Measurements from ENCODE around the gene AMZ1. TPM values are rescaled to one million over a fixed set of nuclear protein-coding genes. Genes with fewer than 3 reads are reported as not detected.
A peak's percentile ranks its signal among the peaks of the same experiment; 100 is the strongest.
"Not testable (repeated sequence)": the region's sequence is repeated elsewhere in the genome, so short reads cannot be mapped to it uniquely, and the experiment has no call there.

The AMZ1 gene
- total RNA-seq, 2 experiments from 2014 or later, result 0.29 to 0.40 TPM

DNA sequence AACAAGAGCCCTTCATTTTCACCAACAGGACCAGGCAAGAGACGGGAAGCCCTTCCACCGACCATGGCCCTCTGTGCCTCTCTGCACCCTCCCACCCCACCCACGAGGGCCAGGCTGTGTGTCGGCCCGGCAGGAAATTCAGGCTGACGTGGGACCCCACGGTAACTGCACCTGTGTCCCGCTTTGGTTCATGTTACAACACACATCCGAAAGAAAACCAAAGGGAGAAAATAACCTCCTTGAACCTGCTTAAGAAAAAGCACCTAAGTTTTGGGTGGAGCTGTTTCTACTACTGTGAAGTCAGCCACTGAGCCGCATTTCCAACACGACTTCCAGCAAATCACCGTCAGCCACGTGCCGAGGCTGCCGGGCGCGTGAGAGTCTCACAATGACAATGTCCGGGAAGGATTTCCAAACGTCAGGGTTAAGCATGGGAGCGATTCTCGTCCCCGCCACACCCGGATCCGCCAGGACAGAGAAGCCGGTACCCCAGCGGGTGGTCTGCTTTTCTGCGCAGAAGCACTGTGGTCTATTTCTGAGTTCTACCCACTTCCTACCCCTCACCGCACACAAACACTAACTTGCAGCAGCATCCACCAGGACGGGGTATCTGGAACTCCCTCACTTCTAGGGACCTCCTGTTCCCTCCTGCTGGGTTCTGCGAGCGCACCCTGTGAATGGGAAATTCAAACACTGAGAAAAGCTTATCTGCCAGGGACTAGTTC, 36.6 kb downstream of the AMZ1 start:
- Mint-ChIP-seq H3K27me3 (no peaks in the 10 kb centered on the region), H3K9me3 (ENCODE audit: low read depth) (no peaks in the 10 kb centered on the region), H3K27ac (no peak overlapping the region), H3K36me3 (peaks cover 2% of the 10 kb centered on the region), H3K4me1 (peaks cover 13% of the 10 kb centered on the region), H3K4me3 (no peak overlapping the region)
- no peak for ATAC-seq
- DNase-seq, result no peak
- CTCF ChIA-PET, result interaction anchor here (0.6 to 7.9 kb wide), 2 partner anchors 14 to 15 kb away, joined by 3 to 77 read pairs; no protein-coding TSS in a partner anchor

DNA sequence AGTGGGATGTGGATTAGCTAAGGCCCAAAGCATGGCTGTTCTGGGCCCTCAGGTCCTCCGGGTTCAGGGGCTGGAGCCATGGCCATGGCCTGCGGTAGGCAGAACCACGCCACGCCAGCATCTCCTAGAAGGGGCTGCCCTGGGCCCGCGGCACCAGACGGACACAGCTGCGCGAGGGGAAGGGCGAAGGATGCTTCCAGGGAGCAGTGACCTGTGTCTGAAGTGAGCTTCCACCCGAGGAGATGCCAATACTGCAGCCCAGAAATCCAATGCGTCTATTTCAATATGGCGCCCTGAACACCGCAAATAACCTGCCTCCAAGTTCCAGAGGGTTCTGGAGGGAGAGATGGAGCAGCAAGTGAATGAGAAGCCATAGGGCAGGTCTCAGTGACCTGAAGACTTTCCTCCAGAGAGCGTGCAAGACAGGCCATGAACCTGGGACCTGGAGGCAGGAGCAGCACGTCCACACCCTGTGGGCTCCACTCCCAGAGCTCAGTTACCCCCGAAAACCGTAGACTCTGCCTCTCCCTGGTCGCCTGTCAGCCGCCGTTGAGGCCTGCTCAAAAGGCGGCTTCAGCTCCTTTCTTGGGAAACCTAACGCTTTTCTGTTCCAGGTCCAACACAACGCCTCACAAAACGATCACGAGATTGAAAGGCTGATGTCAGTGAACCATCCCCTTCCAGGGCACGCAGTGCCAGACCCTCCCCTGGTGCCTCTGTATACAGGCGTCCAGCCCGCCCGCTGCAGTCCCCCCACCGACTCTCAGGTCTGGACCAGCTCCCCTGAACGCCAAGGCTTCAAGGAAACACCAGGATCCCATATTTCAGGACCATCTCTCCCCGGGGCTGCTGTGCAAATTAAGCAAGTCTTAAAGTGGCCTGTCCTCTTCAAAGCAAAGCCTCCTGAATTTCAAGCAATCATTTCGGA, 37.4 kb downstream of the AMZ1 start:
- DNase-seq, result no peak
- no peak overlapping the region for H3K27ac Mint-ChIP-seq
- CTCF ChIA-PET, result interaction anchor here (0.6 kb wide), 1 partner anchor 15 kb away, joined by 3 read pairs; no protein-coding TSS in a partner anchor

DNA sequence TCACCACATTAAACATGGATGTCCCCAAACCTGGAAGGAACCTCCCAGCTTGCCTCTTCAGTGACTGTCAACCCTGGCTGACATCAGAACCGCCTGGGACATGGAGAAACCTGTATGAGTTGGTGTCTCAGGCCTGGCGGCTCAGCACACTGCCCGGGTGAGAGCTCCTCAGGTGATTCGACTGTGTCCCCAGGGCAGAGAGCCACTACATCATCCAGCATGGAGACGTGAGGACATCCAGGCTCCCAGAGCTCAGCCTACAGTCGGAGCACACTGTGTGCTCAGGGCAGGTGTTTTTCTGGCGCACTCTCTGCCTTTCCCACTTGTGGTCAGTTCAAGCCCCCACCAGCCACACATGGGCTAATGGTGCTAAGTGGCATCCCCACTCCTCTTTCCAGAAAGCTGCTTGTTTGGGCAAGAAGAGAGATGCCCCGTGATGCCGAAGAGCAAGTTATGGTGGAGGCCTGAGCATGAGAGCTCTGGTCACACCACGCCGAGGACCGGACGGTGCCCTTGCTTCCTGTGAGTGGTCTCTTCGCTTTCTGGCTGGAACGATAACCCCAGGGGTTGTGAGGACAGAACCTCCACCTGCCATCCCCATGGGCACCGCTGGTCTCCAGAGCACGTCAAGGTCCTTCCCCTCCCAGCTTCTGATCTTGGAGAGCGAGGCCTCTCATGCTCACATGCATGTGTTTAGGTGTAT, 38.5 kb downstream of the AMZ1 start:
- CTCF ChIA-PET, result interaction anchor here (1.5 kb wide), 1 partner anchor 17 kb away, joined by 5 read pairs; no protein-coding TSS in a partner anchor
- H3K27me3 Mint-ChIP-seq, result no peaks in the 10 kb centered on the region
- no peak overlapping the region for H3K4me3 Mint-ChIP-seq
- no peaks in the 10 kb centered on the region for H3K36me3 Mint-ChIP-seq
- H3K4me1 Mint-ChIP-seq, result peaks cover 9% of the 10 kb centered on the region
- H3K9me3 Mint-ChIP-seq (ENCODE audit: low read depth), result no peaks in the 10 kb centered on the region
- no peak for ATAC-seq
- no peak for DNase-seq
- H3K27ac Mint-ChIP-seq, result no peak overlapping the region

More for the DNA sequence above, 37.4 kb downstream of the AMZ1 start:
- Mint-ChIP-seq H3K4me3 (no peak overlapping the region), H3K36me3 (no peaks in the 10 kb centered on the region), H3K27me3 (no peaks in the 10 kb centered on the region), H3K4me1 (peaks cover 8% of the 10 kb centered on the region), H3K9me3 (ENCODE audit: low read depth) (no peaks in the 10 kb centered on the region)
- no peak for ATAC-seq

DNA sequence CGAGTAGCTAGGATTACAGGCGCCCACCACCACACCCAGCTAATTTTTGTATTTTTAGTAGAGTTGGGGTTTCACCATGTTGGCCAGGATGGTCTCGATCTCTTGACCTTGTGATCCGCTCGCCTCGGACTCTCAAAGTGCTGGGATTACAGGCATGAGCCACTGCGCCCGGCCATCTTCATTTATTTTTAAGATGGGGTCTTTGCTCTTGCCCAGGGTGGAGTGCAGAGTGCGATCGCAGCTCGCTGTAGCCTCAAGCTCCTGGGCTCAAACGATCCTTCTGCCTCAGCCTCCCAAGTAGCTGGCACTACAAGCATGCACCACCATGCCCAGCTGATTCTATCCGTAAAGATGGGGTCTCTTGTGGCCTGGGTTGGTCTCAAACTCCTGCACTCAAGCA, 39.2 kb downstream of the AMZ1 start:
- not testable (repeated sequence) for H3K27ac Mint-ChIP-seq; ATAC-seq; H3K36me3 Mint-ChIP-seq; DNase-seq; H3K4me3 Mint-ChIP-seq; H3K9me3 Mint-ChIP-seq (ENCODE audit: low read depth); H3K27me3 Mint-ChIP-seq
- CTCF ChIA-PET, result interaction anchor here (1.5 kb wide), 1 partner anchor 17 kb away, joined by 5 read pairs; no protein-coding TSS in a partner anchor
- peaks cover 16% of the 10 kb centered on the region for H3K4me1 Mint-ChIP-seq

DNA sequence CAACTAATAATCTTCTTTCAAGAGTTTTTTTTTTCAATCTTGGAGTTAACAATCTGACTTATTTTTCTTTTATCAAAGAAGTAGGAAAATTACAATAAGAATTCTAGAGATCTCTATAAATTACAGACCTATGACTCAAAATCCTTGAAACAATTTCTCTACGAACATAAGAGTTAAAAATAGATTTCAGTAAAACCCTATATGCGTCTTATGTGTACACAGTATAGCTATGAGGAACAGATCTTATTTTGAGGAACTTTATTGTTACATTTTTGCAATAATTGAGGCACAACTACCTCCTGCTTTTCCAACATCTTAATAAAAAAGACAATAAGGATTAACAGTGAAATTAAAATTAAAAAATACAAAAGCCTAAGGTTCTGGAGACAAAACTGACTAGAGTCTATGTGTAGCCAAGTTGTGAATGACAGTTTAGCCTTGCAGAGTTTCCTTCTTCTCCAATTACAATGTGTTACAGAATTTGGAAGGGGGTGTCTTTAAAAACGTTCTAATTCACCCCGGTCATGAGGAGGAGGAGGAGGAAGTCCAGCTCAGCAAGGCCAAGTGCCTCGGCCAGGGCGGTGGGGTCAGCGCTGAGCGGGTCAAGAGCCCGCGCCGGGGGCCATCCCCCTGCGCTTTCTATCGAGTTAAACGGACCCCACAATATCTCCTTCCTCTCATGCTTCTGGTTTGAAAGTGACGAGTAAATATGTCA, 40.5 kb downstream of the AMZ1 start:
- no peaks in the 10 kb centered on the region for H3K9me3 Mint-ChIP-seq (ENCODE audit: low read depth)
- no peak overlapping the region for H3K27ac Mint-ChIP-seq
- H3K4me1 Mint-ChIP-seq, result peaks cover 16% of the 10 kb centered on the region
- CTCF ChIA-PET, result no interaction called here
- H3K4me3 Mint-ChIP-seq, result no peak overlapping the region
- H3K27me3 Mint-ChIP-seq, result no peaks in the 10 kb centered on the region
- no peaks in the 10 kb centered on the region for H3K36me3 Mint-ChIP-seq
- DNase-seq, result no peak
- ATAC-seq, result no peak

DNA sequence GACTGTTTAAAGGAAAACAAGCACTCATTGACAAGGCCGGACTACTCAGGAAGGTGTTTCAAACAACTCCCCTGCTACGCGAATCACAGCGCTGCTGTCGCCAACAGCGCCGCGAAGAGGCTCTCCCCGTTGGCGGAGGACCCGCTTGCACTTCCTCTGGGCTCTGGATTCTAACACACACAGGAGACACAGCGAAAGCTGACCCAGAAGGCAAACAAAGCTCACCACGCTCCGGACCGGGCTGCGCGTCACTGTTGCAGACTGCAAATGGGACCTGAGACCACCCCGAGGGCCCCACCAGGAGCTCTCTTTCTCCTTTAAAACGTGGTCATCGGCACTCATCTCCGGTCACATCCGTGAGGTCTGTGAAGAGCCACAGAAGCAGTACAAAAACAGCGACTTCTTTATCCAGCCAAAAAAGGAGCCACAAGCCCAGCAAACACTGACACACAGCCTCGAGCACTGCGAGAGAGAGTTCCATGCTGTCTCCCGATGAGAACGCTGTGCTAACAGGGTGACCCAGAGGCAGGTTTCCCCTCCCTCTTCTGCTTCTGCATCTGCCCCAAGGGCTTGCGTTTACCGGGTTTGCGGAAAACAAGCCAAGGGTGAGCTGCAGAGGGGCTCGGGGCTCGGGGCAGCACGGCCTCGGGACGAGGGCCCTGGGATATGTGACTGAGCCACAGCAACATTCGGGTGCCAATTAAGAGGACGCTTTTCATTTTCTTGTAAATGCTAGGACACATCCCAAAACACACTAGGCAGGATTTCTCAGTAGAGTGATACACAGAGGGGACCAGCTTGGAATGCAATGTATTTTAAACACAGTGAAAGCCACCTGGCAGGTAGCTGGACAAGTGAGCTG, 41.3 kb downstream of the AMZ1 start:
- no peak overlapping the region for H3K27ac Mint-ChIP-seq
- CTCF ChIA-PET, result interaction anchor here (1.6 to 1.7 kb wide), 2 partner anchors 8 to 10 kb away, joined by 6 to 7 read pairs; no protein-coding TSS in a partner anchor
- no peaks in the 10 kb centered on the region for H3K27me3 Mint-ChIP-seq
- H3K4me1 Mint-ChIP-seq, result peaks cover 16% of the 10 kb centered on the region
- no peaks in the 10 kb centered on the region for H3K9me3 Mint-ChIP-seq (ENCODE audit: low read depth)
- no peaks in the 10 kb centered on the region for H3K36me3 Mint-ChIP-seq
- DNase-seq (peak; percentile 37), ATAC-seq (no peak)
- no peak overlapping the region for H3K4me3 Mint-ChIP-seq

DNA sequence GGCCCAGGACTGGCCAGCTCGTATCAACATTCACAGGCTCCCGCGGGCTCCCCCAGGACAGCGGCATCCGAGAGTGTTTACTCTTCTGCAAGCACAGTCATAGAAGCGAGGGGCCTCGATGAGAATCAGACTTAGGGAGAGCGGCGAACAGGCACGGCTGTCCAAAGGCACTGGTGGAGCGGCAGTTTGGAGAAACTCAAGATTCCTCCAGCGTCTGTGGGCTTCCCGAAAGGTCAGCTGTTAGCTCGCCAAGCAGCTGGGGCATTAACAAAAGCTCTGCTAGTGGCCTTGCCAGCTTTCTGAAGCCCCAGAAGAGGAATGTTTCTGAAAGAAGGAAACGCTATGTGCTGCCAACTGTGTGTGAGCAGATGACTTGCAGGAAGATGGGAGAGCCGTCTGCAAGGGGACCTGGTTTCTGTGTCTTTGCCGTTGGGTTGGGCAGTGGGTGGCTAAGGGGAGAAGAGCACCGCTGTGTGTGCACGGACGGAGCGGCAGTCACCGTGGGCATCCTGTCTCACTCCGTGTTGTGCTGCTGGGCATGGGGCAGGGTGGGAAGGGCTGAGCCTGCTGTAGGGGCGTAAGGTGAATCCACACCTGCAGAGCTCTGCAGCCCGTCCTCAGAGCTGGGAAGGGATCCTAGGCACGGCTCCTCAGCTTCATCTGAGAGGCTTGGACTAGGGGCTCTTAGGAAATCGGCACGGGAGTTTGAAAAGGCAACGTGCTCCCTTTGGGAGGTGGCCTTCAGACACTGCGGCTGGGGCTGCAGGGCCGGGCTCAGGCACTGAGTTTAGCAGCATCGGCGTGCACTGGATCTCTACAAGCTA, 42.1 kb downstream of the AMZ1 start:
- Mint-ChIP-seq H3K9me3 (ENCODE audit: low read depth) (no peaks in the 10 kb centered on the region), H3K27me3 (no peaks in the 10 kb centered on the region), H3K4me1 (peaks cover 15% of the 10 kb centered on the region), H3K27ac (no peak overlapping the region), H3K36me3 (no peaks in the 10 kb centered on the region), H3K4me3 (no peak overlapping the region)
- ATAC-seq (no peak), DNase-seq (peak; percentile 40)
- CTCF ChIA-PET, result interaction anchor here (0.8 to 1.7 kb wide), 4 partner anchors 9 to 31 kb away, joined by 3 to 7 read pairs (median 5); no protein-coding TSS in a partner anchor

DNA sequence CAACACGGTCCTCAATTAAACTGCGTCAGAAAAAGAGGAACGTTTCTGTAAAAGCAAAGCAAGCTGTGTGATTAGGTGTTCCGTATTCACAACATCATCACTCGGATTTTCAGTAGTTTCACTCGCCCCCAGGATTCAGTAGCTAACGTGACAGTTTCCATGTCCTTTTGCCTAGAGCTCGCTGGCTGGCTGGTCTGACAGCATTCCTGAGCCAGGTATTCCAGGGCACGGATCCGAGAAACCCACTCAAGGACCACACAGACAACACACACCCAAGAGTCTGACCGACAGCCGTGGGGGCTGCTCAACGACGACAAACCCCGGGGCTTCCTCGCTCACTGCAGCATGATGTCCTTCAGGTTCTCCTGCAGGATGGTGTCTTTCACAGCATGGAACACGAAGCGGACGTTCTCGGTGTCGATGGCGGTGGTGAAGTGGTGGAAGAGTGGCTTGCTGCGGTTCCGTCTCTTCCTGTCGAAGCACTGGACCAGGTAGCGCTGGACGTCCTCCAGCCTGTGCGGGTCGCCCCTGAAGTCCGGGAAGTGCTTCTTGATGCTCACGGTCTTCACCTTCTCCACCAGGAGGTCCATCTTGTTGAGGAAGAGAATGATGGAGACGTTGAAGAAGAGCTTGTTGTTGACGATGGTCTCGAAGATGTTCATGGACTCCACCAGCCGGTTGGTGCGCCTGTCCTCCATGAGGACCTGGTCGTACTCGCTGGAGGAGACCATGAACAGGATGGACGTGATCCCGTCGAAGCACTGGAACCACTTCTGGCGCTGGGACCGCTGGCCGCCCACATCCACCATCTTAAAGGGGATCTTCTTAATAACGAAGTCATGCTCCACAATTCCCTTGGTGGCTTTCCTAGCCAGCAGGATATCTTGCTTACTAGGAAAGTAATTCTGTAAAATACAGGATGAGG, 43.1 kb downstream of the AMZ1 start:
- H3K9me3 Mint-ChIP-seq (ENCODE audit: low read depth), result no peaks in the 10 kb centered on the region
- H3K27ac Mint-ChIP-seq, result peak overlapping the region; percentile 9
- DNase-seq (no peak), ATAC-seq (no peak)
- peaks cover 15% of the 10 kb centered on the region for H3K4me1 Mint-ChIP-seq
- H3K36me3 Mint-ChIP-seq, result no peaks in the 10 kb centered on the region
- no peaks in the 10 kb centered on the region for H3K27me3 Mint-ChIP-seq
- no peak overlapping the region for H3K4me3 Mint-ChIP-seq
- CTCF ChIA-PET, result interaction anchor here (0.8 to 1.7 kb wide), 3 partner anchors 10 to 32 kb away, joined by 3 to 6 read pairs (median 4); no protein-coding TSS in a partner anchor

DNA sequence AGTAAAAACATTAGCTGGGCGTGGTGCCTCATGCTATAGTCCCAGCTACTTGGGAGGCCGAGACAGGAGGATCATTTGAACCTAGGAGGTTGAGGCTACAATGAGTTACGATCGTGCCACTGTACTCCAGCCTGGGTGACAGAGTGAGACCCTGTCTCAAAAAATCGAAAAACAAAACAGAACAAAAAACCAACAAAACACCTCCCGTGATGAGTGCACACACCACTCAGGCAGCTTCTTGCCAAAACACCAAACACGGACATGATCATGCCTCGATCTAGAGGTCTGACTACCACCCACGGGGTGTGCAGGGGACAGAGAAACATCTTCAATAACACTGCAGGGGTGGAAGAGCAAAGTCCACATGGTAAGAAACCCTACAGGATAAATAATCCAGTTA, 44.4 kb downstream of the AMZ1 start:
- no peaks in the 10 kb centered on the region for H3K27me3 Mint-ChIP-seq
- no peaks in the 10 kb centered on the region for H3K36me3 Mint-ChIP-seq
- peaks cover 15% of the 10 kb centered on the region for H3K4me1 Mint-ChIP-seq
- CTCF ChIA-PET, result no interaction called here
- H3K4me3 Mint-ChIP-seq, result no peak overlapping the region
- no peak for DNase-seq
- no peak overlapping the region for H3K27ac Mint-ChIP-seq
- no peak for ATAC-seq
- no peaks in the 10 kb centered on the region for H3K9me3 Mint-ChIP-seq (ENCODE audit: low read depth)

DNA sequence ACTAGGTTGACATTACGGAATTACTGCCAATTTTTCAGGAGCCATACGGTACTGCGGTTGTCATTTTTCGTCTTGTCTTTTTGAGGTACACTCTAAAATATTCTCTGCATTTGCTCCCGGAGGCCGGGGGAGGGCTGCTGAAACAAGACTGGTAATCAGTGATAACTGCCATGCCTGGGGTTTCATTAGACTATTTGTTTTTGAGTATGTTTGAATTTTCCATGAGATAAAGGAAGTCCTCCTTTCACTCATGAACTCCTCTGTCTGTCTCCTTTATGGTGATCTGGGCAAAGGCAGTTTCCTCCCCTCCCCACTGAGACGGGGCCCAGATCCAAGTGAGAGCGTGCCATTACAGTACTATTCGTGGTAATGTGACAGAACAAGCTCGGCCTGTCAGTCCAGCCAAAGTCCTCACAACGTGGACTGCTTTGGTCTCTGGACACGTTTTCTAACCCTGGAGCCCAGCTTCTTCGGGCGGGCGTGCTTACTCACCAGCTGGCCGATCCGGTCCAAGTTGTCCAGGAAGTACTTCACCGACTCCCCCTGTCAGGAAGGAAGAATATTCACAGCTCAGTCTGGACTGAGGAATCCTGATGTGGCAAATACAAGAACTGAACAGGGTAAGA, 45.1 kb downstream of the AMZ1 start:
- peaks cover 15% of the 10 kb centered on the region for H3K4me1 Mint-ChIP-seq

More for the DNA sequence above, 45.1 kb downstream of the AMZ1 start:
- CTCF ChIA-PET, result no interaction called here
- Mint-ChIP-seq H3K36me3 (no peaks in the 10 kb centered on the region), H3K4me3 (no peak overlapping the region), H3K27ac (no peak overlapping the region), H3K9me3 (ENCODE audit: low read depth) (no peaks in the 10 kb centered on the region), H3K27me3 (no peaks in the 10 kb centered on the region)
- no peak for ATAC-seq
- no peak for DNase-seq

Data from activated CD8-positive, alpha-beta memory T cell treated with anti-CD3 and anti-CD28 coated beads, Interleukin-2, amount 10 ng/mL, durations not matched to agents 7 days and 5 days (primary cell).